ENCODE data around the gene DST.
"Not testable (repeated sequence)": the region's sequence is repeated elsewhere in the genome, so short reads cannot be mapped to it uniquely, and the experiment has no call there.

Gene DST

DNA sequence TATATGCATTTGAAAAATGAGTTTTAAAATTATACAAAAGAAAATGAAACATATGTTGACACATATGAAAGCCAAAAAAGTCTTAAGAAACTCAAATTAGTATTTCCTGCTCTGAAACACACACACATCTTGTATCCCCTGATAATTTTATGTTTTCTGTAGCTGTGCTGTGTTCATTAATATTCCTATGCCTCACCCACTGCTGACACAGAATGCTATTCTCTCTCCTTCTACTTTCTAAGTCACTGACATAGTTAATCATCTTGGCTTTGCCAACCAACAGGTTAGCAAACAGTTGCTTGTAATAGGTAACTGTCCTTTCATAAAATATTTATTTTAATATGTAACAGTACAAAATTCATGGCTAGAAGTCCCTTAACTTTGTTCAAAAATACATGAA lies 140.7 kb downstream of the DST start:
- DNase-seq (ENCODE audit: low read depth) = no peak
- TF ChIP-seq, protein P1, sequence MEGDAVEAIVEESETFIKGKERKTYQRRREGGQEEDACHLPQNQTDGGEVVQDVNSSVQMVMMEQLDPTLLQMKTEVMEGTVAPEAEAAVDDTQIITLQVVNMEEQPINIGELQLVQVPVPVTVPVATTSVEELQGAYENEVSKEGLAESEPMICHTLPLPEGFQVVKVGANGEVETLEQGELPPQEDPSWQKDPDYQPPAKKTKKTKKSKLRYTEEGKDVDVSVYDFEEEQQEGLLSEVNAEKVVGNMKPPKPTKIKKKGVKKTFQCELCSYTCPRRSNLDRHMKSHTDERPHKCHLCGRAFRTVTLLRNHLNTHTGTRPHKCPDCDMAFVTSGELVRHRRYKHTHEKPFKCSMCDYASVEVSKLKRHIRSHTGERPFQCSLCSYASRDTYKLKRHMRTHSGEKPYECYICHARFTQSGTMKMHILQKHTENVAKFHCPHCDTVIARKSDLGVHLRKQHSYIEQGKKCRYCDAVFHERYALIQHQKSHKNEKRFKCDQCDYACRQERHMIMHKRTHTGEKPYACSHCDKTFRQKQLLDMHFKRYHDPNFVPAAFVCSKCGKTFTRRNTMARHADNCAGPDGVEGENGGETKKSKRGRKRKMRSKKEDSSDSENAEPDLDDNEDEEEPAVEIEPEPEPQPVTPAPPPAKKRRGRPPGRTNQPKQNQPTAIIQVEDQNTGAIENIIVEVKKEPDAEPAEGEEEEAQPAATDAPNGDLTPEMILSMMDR (IDR thresholded peaks at IDR 0.05; ENCODE audit: low read depth, low read length, missing control alignments) = no peak
- no peak overlapping the region for H3K4me3 ChIP-seq (ENCODE audit: low read depth, low read length)

GRCh38 chr6:56499095-56499494 lies 143.6 kb downstream of the DST start:
- DNase-seq (ENCODE audit: low read depth) = no peak
- TF ChIP-seq, protein P1 (IDR thresholded peaks at IDR 0.05; ENCODE audit: low read depth, low read length, missing control alignments) = no peak
- no peak overlapping the region for H3K4me3 ChIP-seq (ENCODE audit: low read depth, low read length)

DNA sequence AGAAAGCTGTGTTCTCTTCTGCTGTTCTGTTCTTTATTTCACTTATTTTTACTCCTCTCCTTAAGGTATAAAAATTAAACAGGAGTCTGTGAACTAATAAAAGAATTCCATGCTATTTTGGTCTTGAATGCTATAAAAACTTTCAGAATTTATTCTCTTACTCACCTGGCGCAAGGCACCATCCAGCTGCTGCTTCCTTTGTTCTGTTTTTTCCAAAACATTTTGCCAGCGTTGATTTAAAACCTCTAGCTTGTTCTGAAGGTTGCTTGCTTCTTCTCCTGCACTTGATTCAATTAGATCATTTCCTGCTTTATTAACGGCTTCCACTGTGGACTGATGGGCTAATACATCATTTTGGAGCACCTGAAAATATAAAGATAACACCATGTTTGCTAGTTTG lies 145.0 kb downstream of the DST start:
- no peak overlapping the region for H3K4me3 ChIP-seq (ENCODE audit: low read depth, low read length)
- DNase-seq (ENCODE audit: low read depth) = no peak
- TF ChIP-seq, protein P1 (IDR thresholded peaks at IDR 0.05; ENCODE audit: low read depth, low read length, missing control alignments) = no peak

DNA sequence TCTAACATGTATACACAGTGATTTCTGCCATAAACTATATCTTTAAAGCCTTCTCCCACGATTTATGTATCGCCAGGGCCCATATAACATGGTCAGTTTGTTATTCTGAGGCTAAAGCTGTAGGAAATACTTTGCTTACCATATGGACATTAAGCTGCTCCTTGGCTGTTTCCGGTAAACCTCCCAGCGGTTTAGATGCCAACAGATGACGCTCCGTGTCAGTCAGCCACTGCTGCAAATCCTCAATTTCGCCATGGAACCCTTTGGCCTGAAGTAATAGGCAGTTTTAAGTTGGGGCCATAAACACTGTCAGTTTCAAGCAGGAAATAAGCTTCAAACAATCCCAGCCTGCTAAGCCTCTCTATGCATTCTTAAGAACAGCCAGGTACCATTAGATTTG lies 145.4 kb downstream of the DST start:
- no peak for DNase-seq (ENCODE audit: low read depth)
- TF ChIP-seq, protein P1 (IDR thresholded peaks at IDR 0.05; ENCODE audit: low read depth, low read length, missing control alignments) = no peak
- no peak overlapping the region for H3K4me3 ChIP-seq (ENCODE audit: low read depth, low read length)

GRCh38 chr6:56496650-56497049 lies 146.0 kb downstream of the DST start:
- DNase-seq (ENCODE audit: low read depth); H3K4me3 ChIP-seq (ENCODE audit: low read depth, low read length): not testable (repeated sequence)

GRCh38 chr6:56495654-56496053 lies 147.0 kb downstream of the DST start:
- no peak for DNase-seq (ENCODE audit: low read depth)
- TF ChIP-seq, protein P1 (IDR thresholded peaks at IDR 0.05; ENCODE audit: low read depth, low read length, missing control alignments) = no peak

DNA sequence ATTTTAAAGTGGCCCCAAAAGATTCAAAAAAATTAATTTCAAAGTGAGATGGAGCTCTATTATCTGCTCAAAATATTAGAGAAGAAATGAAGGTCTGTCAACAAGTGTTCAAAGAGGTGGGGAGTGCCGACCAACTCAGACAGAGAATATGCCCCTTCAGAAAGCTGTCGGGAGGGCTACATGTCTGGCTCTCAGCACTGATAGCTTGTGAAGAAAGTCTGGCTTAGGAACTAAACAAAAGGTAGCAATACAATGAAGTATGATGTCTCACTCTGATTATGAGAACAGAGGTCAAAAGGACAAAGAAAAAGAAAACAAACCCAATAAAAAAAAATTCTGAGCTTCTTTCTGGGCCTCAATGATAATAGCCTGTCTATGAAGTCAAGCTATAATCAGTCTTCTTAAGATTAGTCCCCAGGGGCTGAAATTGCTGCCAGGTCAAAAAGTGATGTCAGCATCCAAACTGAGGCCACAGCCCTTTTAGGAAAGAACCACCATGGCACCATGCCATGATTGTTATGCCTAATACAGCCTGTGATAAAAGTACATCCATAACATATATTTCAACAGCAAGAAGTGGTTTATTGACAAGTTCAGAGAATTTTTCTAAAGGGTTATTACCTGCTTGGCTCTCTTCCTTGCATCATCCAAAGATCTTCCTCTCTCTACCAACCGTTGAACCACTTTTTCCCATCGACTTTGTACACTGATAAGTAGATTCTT lies 150.9 kb downstream of the DST start:
- DNase-seq (ENCODE audit: low read depth) = no peak
- TF ChIP-seq, protein P1 (IDR thresholded peaks at IDR 0.05; ENCODE audit: low read depth, low read length, missing control alignments) = no peak
- no peak overlapping the region for H3K4me3 ChIP-seq (ENCODE audit: low read depth, low read length)

More at GRCh38 chr6:56495654-56496053, 147.0 kb downstream of the DST start:
- no peak overlapping the region for H3K4me3 ChIP-seq (ENCODE audit: low read depth, low read length)

Data from GM12864 (cell line).